Naive thymus-derived CD4-positive, alpha-beta T cell (primary cell): ENCODE measurements around the gene ACACA. TPM values are rescaled to one million over a fixed set of nuclear protein-coding genes. Genes with fewer than 3 reads are reported as not detected.

ENCODE experiments used
- ATAC-seq: fragments of 150-1000 bp; cut with Tn5 transposase; 2 replicates; pipeline ENCODE4 v1.10.0; 2021; ENCODE audit warnings: mild to moderate bottlenecking, moderate library complexity
- CTCF ChIA-PET: fragments of 350-600 bp; sonication (Branson Sonifier 250); formaldehyde crosslinking; loops from one replicate; lab custom pipeline; 2021; ENCODE audit warnings: antibody characterized with exemption; lab: Charles Lee
- POLR2A ChIA-PET: fragments of 350-600 bp; sonication (Branson Sonifier 250); formaldehyde crosslinking; loops from one replicate; lab custom pipeline; 2021; ENCODE audit warnings: antibody characterized with exemption, inconsistent platforms; lab: Charles Lee
- DNase-seq, 9 donors: peaks; one replicate each; pipeline versions ENCODE4 v3.0.0 to v3.0.0-alpha.2; 2020 to 2022; ENCODE audit warnings: mixed read lengths in 1 of 9
- H3K27ac ChIP-seq: one replicate; pipeline ENCODE4 v1.7.0; 2013; ENCODE audit warnings: mild to moderate bottlenecking, low read depth, low read length, moderate library complexity
- H3K27me3 ChIP-seq, 2 donors: one replicate each; pipeline ENCODE4 v1.7.0; 2013; ENCODE audit warnings: low read length in 2 of 2, mild to moderate bottlenecking in 2 of 2, moderate library complexity in 2 of 2; ENCODE audit not compliant: control insufficient read depth in 2 of 2, insufficient read depth in 2 of 2
- H3K36me3 ChIP-seq, 3 experiments: 1 replicate in 2 of 3; 2 replicates in 1 of 3; pipeline ENCODE4 v1.7.0; 2013; ENCODE audit warnings: low read length in 3 of 3, mild to moderate bottlenecking in 3 of 3, moderate library complexity in 1 of 3; ENCODE audit not compliant: insufficient read depth in 3 of 3, control insufficient read depth in 2 of 3
- H3K4me1 ChIP-seq, 2 donors: one replicate each; pipeline ENCODE4 v1.7.0; 2013; ENCODE audit warnings: low read length in 2 of 2, mild to moderate bottlenecking in 2 of 2, moderate library complexity in 1 of 2; ENCODE audit not compliant: control insufficient read depth in 2 of 2, insufficient read depth in 2 of 2
- H3K4me3 ChIP-seq: 2 replicates; pipeline ENCODE4 v1.7.0; 2013; ENCODE audit warnings: mild to moderate bottlenecking, low read length
- H3K9me3 ChIP-seq, 3 experiments: 1 replicate in 2 of 3; 2 replicates in 1 of 3; pipeline ENCODE4 v1.7.0; 2013; ENCODE audit warnings: low read length in 3 of 3; ENCODE audit not compliant: control insufficient read depth in 2 of 3
- H3K27ac Mint-ChIP-seq, 9 donors: one replicate each; pipeline ENCODE4 v1.8.0; 2020 to 2022; ENCODE audit warnings: mixed read lengths in 9 of 9, mild to moderate bottlenecking in 8 of 9, moderate library complexity in 5 of 9, inconsistent platforms in 2 of 9
- H3K27me3 Mint-ChIP-seq, 5 donors: one replicate each; pipeline ENCODE4 v1.8.0; 2021 to 2022; ENCODE audit warnings: mixed read lengths in 5 of 5, mild to moderate bottlenecking in 1 of 5
- H3K36me3 Mint-ChIP-seq, 5 donors: one replicate each; pipeline ENCODE4 v1.8.0; 2020 to 2022; ENCODE audit warnings: mixed read lengths in 5 of 5, mild to moderate bottlenecking in 3 of 5, inconsistent platforms in 1 of 5
- H3K4me1 Mint-ChIP-seq, 7 donors: one replicate each; pipeline ENCODE4 v1.8.0; 2020 to 2022; ENCODE audit warnings: mixed read lengths in 7 of 7, mild to moderate bottlenecking in 3 of 7, inconsistent platforms in 1 of 7
- H3K4me3 Mint-ChIP-seq, 10 donors: one replicate each; pipeline ENCODE4 v1.8.0; 2020 to 2022; ENCODE audit warnings: mild to moderate bottlenecking in 10 of 10, mixed read lengths in 10 of 10, moderate library complexity in 6 of 10, inconsistent platforms in 2 of 10
- H3K9me3 Mint-ChIP-seq, 11 donors: one replicate each; pipeline ENCODE4 v1.8.0; 2020 to 2022; ENCODE audit warnings: mixed read lengths in 11 of 11, mild to moderate bottlenecking in 4 of 11, inconsistent platforms in 1 of 11, moderate library complexity in 1 of 11
- intact Hi-C, 2 donors: fragments of 100-400 bp; cut with micrococcal nuclease; formaldehyde crosslinking; loops; one replicate each; pipeline ENCODE4 v1.15.1; 2023
- polyA plus RNA-seq, 2 donors: library from polyadenylated mRNA; unstranded; fragments of 300-500 nt; fragmentation: Illumina TruSeq; gene quantifications; one replicate each; pipeline ENCODE4 v1.2.3, GENCODE V29; 2021
- total RNA-seq, 6 experiments: library from RNA in 5 of 6; stranded (reverse) in 5 of 6; gene quantifications; 1 replicate in 5 of 6; 2 replicates in 1 of 6; pipeline ENCODE4 v1.2.3 and lab custom pipeline; 2021 to 2026

ACACA gene
- total and polyA plus RNA-seq, 7 experiments from 2014 or later: 6.1 to 47.0 (median 14.5) TPM

DNA sequence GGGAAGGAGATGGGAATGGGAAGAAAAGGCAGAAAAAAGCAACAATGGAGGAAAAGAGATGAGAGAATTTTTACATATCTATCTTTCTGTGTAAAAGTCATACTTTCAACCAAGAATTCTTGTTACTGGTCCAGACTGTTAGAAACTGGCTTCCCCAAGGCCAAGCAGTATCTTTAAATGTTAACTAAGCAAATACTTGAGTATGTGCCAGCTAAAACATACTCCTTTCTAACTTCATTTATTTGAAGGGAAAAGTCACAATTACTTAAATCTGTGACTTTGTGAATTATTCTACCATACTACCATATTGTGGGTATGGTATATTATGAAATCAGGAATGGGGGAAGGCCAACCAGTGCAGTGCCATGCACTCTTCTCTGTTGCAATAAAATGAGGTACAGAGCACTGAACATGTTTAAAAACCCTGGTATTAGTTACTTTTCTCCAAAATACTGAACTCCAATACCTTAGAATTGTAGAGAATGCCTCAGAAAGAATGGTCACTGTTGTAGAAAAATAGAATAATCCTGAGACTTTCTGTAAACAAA lies 123.1 kb downstream of the ACACA start:
- ChIA-PET CTCF (interaction anchor here (0.6 kb wide), 1 partner anchor 31 kb away, joined by 3 read pairs; no protein-coding TSS in a partner anchor), POLR2A (no interaction called here)
- Mint-ChIP-seq H3K27me3 (no peaks in the 10 kb centered on the region), H3K27ac (no peak overlapping the region), H3K36me3 (peaks cover 9 to 54% (median 18%) of the 10 kb centered on the region in 5 donors), H3K4me1 (peaks cover 0 to 7% (median 5%) of the 10 kb centered on the region in 7 donors), H3K9me3 (no peaks in the 10 kb centered on the region), H3K4me3 (no peak overlapping the region)
- no peak overlapping the region for H3K4me3 ChIP-seq
- intact Hi-C loops: no loop called here
- DNase-seq: no peak
- no peaks in the 10 kb centered on the region for H3K27me3 ChIP-seq
- no peaks in the 10 kb centered on the region for H3K4me1 ChIP-seq
- no peaks in the 10 kb centered on the region for H3K9me3 ChIP-seq
- no peak for ATAC-seq
- H3K27ac ChIP-seq: no peak overlapping the region
- H3K36me3 ChIP-seq: peaks cover 0 to 14% (median 0%) of the 10 kb centered on the region in 3 experiments

DNA sequence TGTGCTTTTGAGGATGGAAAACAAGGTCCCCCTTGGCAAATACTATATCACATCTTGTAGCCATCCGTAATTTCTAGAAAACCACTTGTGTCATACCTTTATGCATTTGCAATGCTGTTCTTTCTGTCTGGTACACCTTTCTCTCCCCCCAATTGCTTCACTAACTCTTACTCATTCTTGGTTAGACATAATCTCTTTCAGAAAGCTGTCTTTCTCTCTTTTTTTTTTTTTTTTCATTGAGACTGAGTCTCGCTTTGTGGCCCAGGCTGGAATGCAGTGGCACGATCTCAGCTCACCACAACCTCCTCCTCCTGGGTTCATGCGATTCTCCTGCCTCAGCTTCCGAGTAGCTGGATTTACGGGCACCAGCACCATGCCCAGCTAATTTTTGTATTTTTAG lies 125.8 kb downstream of the ACACA start:
- DNase-seq: no peak
- H3K9me3 ChIP-seq: no peaks in the 10 kb centered on the region
- no peak overlapping the region for H3K4me3 Mint-ChIP-seq
- H3K36me3 ChIP-seq: peaks cover 0 to 19% (median 0%) of the 10 kb centered on the region in 3 experiments
- H3K36me3 Mint-ChIP-seq: peaks cover 17 to 50% (median 31%) of the 10 kb centered on the region in 5 donors
- H3K4me3 ChIP-seq: no peak overlapping the region
- no peaks in the 10 kb centered on the region for H3K27me3 ChIP-seq
- peaks cover 0 to 10% (median 5%) of the 10 kb centered on the region in 7 donors for H3K4me1 Mint-ChIP-seq
- peak overlapping the region in 1 of 9 donors; percentile 36 for H3K27ac Mint-ChIP-seq
- intact Hi-C loops: no loop called here
- no peaks in the 10 kb centered on the region for H3K4me1 ChIP-seq
- CTCF ChIA-PET: no interaction called here
- H3K27me3 Mint-ChIP-seq: no peaks in the 10 kb centered on the region
- ATAC-seq: no peak
- H3K9me3 Mint-ChIP-seq: no peaks in the 10 kb centered on the region
- no peak overlapping the region for H3K27ac ChIP-seq
- POLR2A ChIA-PET: no interaction called here

GRCh38 chr17:37278247-37278894 lies 128.3 kb downstream of the ACACA start:
- H3K27ac ChIP-seq: no peak overlapping the region
- H3K36me3 ChIP-seq: peaks cover 0 to 22% (median 0%) of the 10 kb centered on the region in 3 experiments
- ChIA-PET CTCF (no interaction called here), POLR2A (no interaction called here)
- H3K27me3 Mint-ChIP-seq: no peaks in the 10 kb centered on the region
- no peak overlapping the region for H3K4me3 ChIP-seq
- ATAC-seq (no peak), DNase-seq (no peak)
- intact Hi-C loops: no loop called here
- no peaks in the 10 kb centered on the region for H3K27me3 ChIP-seq
- peaks cover 0 to 13% (median 0%) of the 10 kb centered on the region in 7 donors for H3K4me1 Mint-ChIP-seq
- H3K9me3 ChIP-seq: no peaks in the 10 kb centered on the region
- H3K27ac Mint-ChIP-seq: no peak overlapping the region
- H3K9me3 Mint-ChIP-seq: no peaks in the 10 kb centered on the region
- H3K4me1 ChIP-seq: peaks cover 0 to 1% of the 10 kb centered on the region in 2 donors
- H3K36me3 Mint-ChIP-seq: peaks cover 17 to 62% (median 36%) of the 10 kb centered on the region in 5 donors
- H3K4me3 Mint-ChIP-seq: no peak overlapping the region

DNA sequence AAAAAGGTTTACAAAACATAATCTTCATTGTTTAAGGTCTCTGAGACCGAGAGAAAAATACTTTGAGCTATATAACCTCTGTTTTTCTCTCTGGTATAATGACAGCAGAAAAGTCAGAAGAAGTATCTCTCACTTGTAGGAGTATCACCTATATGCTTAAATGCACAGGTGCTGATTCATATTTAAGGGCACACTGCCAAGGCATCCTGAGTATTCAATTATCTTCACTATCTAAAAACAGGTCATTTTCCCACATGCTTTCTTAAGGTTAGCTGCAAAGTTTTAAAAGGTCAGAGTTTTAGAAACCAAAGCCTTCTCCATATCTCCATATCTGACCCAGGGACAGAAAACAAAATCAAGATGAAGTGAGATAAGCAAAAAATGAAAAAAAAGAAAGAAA lies 130.2 kb downstream of the ACACA start:
- Mint-ChIP-seq H3K4me1 (peaks cover 0 to 17% (median 0%) of the 10 kb centered on the region in 7 donors), H3K36me3 (peaks cover 8 to 48% (median 29%) of the 10 kb centered on the region in 5 donors), H3K27ac (peak overlapping the region in 1 of 9 donors; percentile 16), H3K9me3 (no peaks in the 10 kb centered on the region), H3K4me3 (no peak overlapping the region), H3K27me3 (no peaks in the 10 kb centered on the region)
- CTCF ChIA-PET: no interaction called here
- peaks cover 0 to 17% (median 0%) of the 10 kb centered on the region in 3 experiments for H3K36me3 ChIP-seq
- H3K27me3 ChIP-seq: no peaks in the 10 kb centered on the region
- ATAC-seq (no peak), DNase-seq (no peak)
- peaks cover 0 to 3% of the 10 kb centered on the region in 2 donors for H3K4me1 ChIP-seq
- H3K27ac ChIP-seq: no peak overlapping the region
- H3K9me3 ChIP-seq: no peaks in the 10 kb centered on the region
- POLR2A ChIA-PET: no interaction called here
- H3K4me3 ChIP-seq: no peak overlapping the region
- intact Hi-C loops: no loop called here

DNA sequence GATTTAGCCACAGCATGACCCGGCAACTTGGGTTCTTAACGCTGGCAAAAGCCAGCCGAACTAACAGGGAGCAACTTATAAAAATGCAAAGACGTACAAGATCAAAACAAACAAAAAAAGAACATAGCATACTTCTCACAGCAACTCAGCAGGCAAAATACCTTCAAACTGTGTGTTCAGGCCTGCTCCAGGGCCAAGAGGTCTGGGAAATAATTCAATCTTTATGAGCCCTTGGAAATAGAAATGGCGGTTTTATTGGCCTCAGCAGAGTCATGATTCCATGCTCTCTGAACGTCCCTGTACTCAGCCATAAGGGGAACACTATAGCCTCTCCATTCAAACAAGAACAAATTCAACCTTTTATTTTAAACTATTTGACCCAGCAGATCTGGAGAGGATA lies 132.2 kb downstream of the ACACA start:
- H3K27me3 ChIP-seq: no peaks in the 10 kb centered on the region
- DNase-seq: no peak
- no peak overlapping the region for H3K27ac ChIP-seq
- H3K36me3 Mint-ChIP-seq: peaks cover 8 to 49% (median 39%) of the 10 kb centered on the region in 5 donors
- intact Hi-C loops: no loop called here
- H3K4me1 Mint-ChIP-seq: peaks cover 0 to 17% (median 0%) of the 10 kb centered on the region in 7 donors
- ATAC-seq: no peak
- H3K4me3 Mint-ChIP-seq: no peak overlapping the region
- H3K9me3 ChIP-seq: no peaks in the 10 kb centered on the region
- ChIA-PET POLR2A (no interaction called here), CTCF (no interaction called here)
- H3K27ac Mint-ChIP-seq: no peak overlapping the region
- H3K27me3 Mint-ChIP-seq: no peaks in the 10 kb centered on the region
- no peaks in the 10 kb centered on the region for H3K9me3 Mint-ChIP-seq
- peaks cover 0 to 10% (median 0%) of the 10 kb centered on the region in 3 experiments for H3K36me3 ChIP-seq
- H3K4me1 ChIP-seq: peaks cover 0 to 3% of the 10 kb centered on the region in 2 donors
- H3K4me3 ChIP-seq: no peak overlapping the region

DNA sequence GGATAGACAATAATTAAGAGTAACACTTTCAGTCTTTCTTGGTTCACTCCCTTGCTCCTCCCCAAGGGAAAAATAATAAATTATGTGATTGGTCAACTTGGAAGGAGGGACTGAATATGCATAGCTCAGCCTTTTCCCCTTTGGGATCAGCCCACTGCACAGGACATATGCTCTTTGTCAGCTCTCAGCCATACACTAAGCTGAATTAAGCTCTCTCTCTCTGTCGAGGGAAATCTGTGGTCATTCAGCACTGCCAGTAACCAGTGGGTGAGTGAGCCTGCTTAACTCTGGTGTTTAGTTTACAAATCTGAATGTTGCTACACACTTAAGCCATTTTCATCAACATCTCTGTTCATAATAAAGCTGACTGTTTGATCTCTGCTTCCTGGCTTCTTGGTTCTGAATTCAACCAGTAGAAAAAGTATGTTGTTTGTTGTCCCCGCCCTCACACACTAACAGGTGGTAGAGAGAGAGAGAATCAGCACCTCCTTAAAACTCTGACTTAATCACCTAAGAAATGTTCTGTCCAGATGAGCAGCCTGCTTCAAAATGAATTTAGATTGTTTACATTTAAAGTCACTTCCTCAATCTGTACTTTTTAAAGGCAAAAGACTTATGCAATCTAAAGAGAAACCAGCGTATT lies 133.1 kb downstream of the ACACA start:
- peak overlapping the region in 2 of 9 donors; percentile 14 to 72 for H3K27ac Mint-ChIP-seq
- Histone ChIP-seq H3K27me3 (no peaks in the 10 kb centered on the region), H3K36me3 (peaks cover 0 to 10% (median 0%) of the 10 kb centered on the region in 3 experiments), H3K9me3 (no peaks in the 10 kb centered on the region), H3K27ac (no peak overlapping the region), H3K4me3 (no peak overlapping the region), H3K4me1 (peaks cover 0 to 3% of the 10 kb centered on the region in 2 donors)
- intact Hi-C loops: no loop called here
- POLR2A ChIA-PET: no interaction called here
- DNase-seq (no peak), ATAC-seq (no peak)
- H3K27me3 Mint-ChIP-seq: no peaks in the 10 kb centered on the region
- H3K9me3 Mint-ChIP-seq: no peaks in the 10 kb centered on the region
- H3K4me1 Mint-ChIP-seq: peaks cover 0 to 17% (median 0%) of the 10 kb centered on the region in 7 donors
- H3K4me3 Mint-ChIP-seq: no peak overlapping the region
- H3K36me3 Mint-ChIP-seq: peaks cover 8 to 54% (median 45%) of the 10 kb centered on the region in 5 donors
- CTCF ChIA-PET: no interaction called here
